PFSK-1 (cell line): ENCODE data around the gene HSD17B10. TPM values are rescaled to one million over a fixed set of nuclear protein-coding genes. Genes with fewer than 3 reads are reported as not detected.

Experiments
- FOXP2 ChIP-seq: optimal IDR thresholded peaks from 2 replicates; pipeline ENCODE3; 2011; ENCODE audit warnings: borderline replicate concordance, control low read depth, inconsistent platforms; ENCODE audit not compliant: insufficient read depth; ENCODE audit errors: extremely low read length, extremely low read depth
- POLR2AphosphoS5 ChIP-seq: IDR thresholded peaks from 2 replicates; pipeline ENCODE4 v1.6.1; 2012; ENCODE audit warnings: low read depth, mild to moderate bottlenecking, control low read depth, low read length, moderate library complexity
- SIN3A ChIP-seq: IDR thresholded peaks from 2 replicates; pipeline ENCODE4 v1.6.1; 2012; ENCODE audit warnings: mild to moderate bottlenecking, low read length, moderate library complexity, borderline replicate concordance; ENCODE audit not compliant: insufficient read depth
- TAF1 ChIP-seq: IDR thresholded peaks from 2 replicates; pipeline ENCODE4 v1.6.1; 2012; ENCODE audit warnings: low read length, control low read depth, borderline replicate concordance; ENCODE audit not compliant: insufficient read depth
- polyA plus RNA-seq: library from polyadenylated mRNA; unstranded; fragments of >200 nt; gene quantifications from one replicate; pipeline ENCODE4 v1.2.1, GENCODE V29; 2012; ENCODE audit warnings: low read depth, missing spikeins; ENCODE audit not compliant: insufficient read length
- TF ChIP-seq, protein P1 (sequence below), 2 experiments: IDR thresholded peaks; 2 replicates each; pipeline versions ENCODE4 v1.6.1 to v1.8.0; 2011 to 2012; ENCODE audit warnings: low read depth in 2 of 2, low read length in 2 of 2, control low read depth in 1 of 2, inconsistent platforms in 1 of 2, mild to moderate bottlenecking in 1 of 2, moderate library complexity in 1 of 2; ENCODE audit not compliant: insufficient read depth in 1 of 2

Gene HSD17B10
- polyA plus RNA-seq = 139 TPM

DNA sequence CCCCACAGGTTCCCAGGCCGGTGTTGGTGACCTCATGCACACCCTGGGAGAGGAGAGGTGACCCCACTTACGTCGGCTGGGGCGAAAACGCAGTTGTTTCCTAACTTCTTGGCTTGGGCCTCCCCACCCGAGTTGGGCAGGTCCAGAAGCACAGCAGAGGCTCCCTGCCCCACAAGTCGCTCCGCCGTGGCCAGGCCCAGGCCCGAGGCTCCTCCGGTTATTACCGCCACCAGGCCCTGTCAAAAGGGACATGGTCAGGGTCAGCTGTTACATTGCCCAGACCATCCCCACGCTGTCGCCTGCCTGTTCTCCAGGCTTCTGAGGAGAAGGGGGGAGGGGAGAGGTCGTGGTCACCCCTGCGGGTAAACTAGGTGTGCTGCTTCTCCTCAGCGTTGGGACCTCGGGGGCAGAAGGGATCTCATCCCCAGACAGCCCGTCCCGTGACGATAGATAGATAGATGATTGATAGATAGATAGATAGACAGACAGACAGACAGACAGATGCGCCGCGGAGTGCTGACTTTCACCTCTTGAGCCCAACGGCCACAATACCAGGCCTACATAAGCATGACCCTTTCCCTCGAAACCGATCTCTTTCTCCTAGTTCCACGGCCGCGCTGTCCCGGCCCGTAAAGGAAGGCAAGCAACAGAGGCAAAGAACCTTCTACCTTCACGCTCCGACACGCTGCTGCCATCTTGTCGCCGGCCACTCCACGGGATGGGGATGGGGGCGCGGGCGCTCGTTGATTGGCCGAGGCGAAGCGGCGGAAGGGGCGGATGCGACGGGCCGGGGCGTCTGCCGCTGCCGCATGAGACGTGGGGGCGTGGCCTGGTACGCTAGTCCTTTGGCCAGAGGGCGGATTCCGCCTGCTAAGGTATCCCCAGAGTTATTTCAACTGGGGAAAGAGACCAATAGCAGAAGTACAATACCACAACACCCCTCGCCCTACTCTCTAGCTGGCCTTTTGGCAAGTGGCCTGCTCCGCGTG, at the start of gene HSD17B10:
Gene HSD17B10 (minus strand): TSS at position 720 of the 989 bp plus-strand sequence. CDS start 25 bp downstream, at position 695.
- TF ChIP-seq TAF1 (peak; percentile 82; the same call in 1 of the 2 replicates), SIN3A (0 out of 2 replicates have a peak, but pooled peaks have one; percentile 21), POLR2AphosphoS5 (peak; percentile 83)
- TF ChIP-seq, protein P1, sequence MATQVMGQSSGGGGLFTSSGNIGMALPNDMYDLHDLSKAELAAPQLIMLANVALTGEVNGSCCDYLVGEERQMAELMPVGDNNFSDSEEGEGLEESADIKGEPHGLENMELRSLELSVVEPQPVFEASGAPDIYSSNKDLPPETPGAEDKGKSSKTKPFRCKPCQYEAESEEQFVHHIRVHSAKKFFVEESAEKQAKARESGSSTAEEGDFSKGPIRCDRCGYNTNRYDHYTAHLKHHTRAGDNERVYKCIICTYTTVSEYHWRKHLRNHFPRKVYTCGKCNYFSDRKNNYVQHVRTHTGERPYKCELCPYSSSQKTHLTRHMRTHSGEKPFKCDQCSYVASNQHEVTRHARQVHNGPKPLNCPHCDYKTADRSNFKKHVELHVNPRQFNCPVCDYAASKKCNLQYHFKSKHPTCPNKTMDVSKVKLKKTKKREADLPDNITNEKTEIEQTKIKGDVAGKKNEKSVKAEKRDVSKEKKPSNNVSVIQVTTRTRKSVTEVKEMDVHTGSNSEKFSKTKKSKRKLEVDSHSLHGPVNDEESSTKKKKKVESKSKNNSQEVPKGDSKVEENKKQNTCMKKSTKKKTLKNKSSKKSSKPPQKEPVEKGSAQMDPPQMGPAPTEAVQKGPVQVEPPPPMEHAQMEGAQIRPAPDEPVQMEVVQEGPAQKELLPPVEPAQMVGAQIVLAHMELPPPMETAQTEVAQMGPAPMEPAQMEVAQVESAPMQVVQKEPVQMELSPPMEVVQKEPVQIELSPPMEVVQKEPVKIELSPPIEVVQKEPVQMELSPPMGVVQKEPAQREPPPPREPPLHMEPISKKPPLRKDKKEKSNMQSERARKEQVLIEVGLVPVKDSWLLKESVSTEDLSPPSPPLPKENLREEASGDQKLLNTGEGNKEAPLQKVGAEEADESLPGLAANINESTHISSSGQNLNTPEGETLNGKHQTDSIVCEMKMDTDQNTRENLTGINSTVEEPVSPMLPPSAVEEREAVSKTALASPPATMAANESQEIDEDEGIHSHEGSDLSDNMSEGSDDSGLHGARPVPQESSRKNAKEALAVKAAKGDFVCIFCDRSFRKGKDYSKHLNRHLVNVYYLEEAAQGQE (IDR thresholded peaks at IDR 0.05; ENCODE audit: insufficient read depth in 1 of 2, low read depth in 2 of 2, low read length in 2 of 2) = no peak

DNA sequence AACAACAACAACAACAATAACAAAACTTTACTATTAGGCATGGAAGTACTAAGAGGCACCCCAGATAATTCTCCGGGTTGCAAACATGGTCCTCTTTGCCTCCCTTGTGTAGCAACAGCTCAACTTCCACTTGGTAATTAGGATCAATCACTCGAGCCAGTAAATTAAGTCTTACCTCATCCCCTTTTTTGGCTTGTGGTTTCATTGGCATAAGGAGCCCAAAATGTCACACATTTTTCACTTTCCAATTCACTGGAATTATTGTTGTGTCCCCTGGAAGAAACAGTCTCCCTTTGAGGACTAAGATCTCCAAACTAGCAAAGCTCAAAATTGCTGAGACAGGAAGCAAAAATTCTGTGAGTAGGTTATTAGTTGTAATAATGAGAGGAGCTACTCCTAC, 49.2 kb upstream of the HSD17B10 start:
- TF ChIP-seq, protein P1 (IDR thresholded peaks at IDR 0.05; ENCODE audit: insufficient read depth in 1 of 2, low read depth in 2 of 2, low read length in 2 of 2) = no peak
- no peak for TF ChIP-seq SIN3A
- no peak for TF ChIP-seq POLR2AphosphoS5
- no peak for TF ChIP-seq FOXP2
- TF ChIP-seq TAF1 = no peak

DNA sequence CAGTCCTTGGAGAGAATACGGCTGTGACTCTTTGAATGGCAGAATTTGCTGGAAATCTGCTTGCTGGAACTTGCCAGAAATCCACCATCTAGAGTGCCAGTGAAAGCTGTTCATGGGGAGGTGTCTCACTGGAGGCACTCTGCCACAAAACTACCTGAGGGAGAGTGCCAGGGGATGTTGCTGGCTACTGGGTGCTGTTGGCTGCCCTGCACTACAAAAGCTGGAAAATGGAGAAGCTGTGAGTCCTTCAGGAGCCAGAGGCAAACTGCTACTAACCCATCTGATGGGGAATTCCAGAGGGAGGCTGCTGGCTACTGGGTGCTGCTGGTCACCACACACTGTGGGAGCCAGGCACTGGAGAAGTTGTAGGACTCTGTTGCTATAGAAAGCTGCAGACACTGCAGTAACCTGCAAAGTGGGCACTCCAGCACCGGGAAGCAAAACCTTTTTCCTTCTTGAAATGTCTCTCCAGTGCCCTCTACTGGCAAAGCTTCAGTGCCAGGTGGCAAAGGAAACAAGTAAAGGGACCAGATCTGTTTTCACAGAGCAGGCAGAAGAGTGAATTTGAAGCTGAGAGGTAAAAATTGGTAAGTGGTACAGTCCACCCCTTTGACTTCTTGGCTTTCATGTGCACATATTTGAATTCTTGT, 47.8 kb upstream of the HSD17B10 start:
- TF ChIP-seq POLR2AphosphoS5 = no peak
- TF ChIP-seq, protein P1 (IDR thresholded peaks at IDR 0.05; ENCODE audit: insufficient read depth in 1 of 2, low read depth in 2 of 2, low read length in 2 of 2) = no peak
- TF ChIP-seq SIN3A = no peak
- TF ChIP-seq FOXP2 = no peak
- TF ChIP-seq TAF1 = no peak

DNA sequence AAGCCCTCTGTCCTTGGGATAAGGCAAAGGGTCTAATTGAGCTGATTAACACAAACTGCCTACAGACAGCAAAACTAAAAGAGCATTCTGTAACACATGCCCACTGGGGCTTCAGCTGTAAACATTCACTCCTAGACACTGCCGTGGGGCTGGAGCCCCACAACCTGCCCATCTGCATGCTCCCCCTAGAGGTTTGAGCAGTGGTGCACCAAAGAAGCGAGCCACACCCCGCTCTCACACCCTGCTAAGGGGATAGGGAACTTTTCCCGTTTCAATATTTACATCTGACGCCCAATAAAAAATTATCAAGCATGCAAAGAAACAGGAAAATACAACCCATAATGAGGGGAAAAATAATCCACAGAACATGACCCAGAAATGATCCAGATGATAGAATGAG, 46.9 kb upstream of the HSD17B10 start:
- no peak for TF ChIP-seq POLR2AphosphoS5
- TF ChIP-seq, protein P1 (IDR thresholded peaks at IDR 0.05; ENCODE audit: insufficient read depth in 1 of 2, low read depth in 2 of 2, low read length in 2 of 2) = no peak
